ENCODE data around the gene INTS14. TPM values are rescaled to one million over a fixed set of nuclear protein-coding genes. Genes with fewer than 3 reads are reported as not detected.
A peak's percentile ranks its signal among the peaks of the same experiment; 100 is the strongest.
"Not testable (repeated sequence)": the region's sequence is repeated elsewhere in the genome, so short reads cannot be mapped to it uniquely, and the experiment has no call there.

The INTS14 gene
- total RNA-seq, 1 experiment from 2014 or later: 30.9 TPM

GRCh38 chr15:65631503-65631902 is 20.6 kb upstream of the INTS14 start:
- no peak for DNase-seq (ENCODE audit: low read depth)

- no peak for DNase-seq (ENCODE audit: low read depth)
These were observed 19.8 kb upstream of the INTS14 start for GRCh38 chr15:65630760-65631159.

- no peak for DNase-seq (ENCODE audit: low read depth)
These were observed 18.6 kb upstream of the INTS14 start for GRCh38 chr15:65629548-65629947.

- no peak for DNase-seq (ENCODE audit: low read depth)
These were observed 15.9 kb upstream of the INTS14 start for GRCh38 chr15:65626856-65627255.

GRCh38 chr15:65623103-65623502 is 12.2 kb upstream of the INTS14 start:
- DNase-seq (ENCODE audit: low read depth): no peak

- no peak for DNase-seq (ENCODE audit: low read depth)
These were observed 10.7 kb upstream of the INTS14 start, which contains the start of gene SLC24A1 for GRCh38 chr15:65621638-65622037. TSS of gene SLC24A1 (plus strand) at chr15:65621938. CDS start at chr15:65624081, 2,143 bp downstream.

GRCh38 chr15:65620833-65621232 is 9.9 kb upstream of the INTS14 start:
- no peak for DNase-seq (ENCODE audit: low read depth)

- no peak for DNase-seq (ENCODE audit: low read depth)
These were observed 8.8 kb upstream of the INTS14 start for GRCh38 chr15:65619626-65620290.

GRCh38 chr15:65618560-65619109 is 7.7 kb upstream of the INTS14 start:
- DNase-seq (ENCODE audit: low read depth): no peak

- not testable (repeated sequence) for DNase-seq (ENCODE audit: low read depth)
These were observed 5.0 kb upstream of the INTS14 start for GRCh38 chr15:65615887-65616286.

- DNase-seq (ENCODE audit: low read depth): no peak
These were observed 2.2 kb upstream of the INTS14 start for GRCh38 chr15:65612949-65613744.

GRCh38 chr15:65612616-65612946 is 1.6 kb upstream of the INTS14 start:
- no peak for DNase-seq (ENCODE audit: low read depth)

- no peak for DNase-seq (ENCODE audit: low read depth)
These were observed 1.1 kb upstream of the INTS14 start for GRCh38 chr15:65611888-65612615.

GRCh38 chr15:65603559-65603958 is 7.4 kb downstream of the INTS14 start:
- no peak for DNase-seq (ENCODE audit: low read depth)

GRCh38 chr15:65603134-65603533 is 7.8 kb downstream of the INTS14 start:
- no peak for DNase-seq (ENCODE audit: low read depth)

- DNase-seq (ENCODE audit: low read depth): no peak
These were observed 11.3 kb downstream of the INTS14 start for GRCh38 chr15:65599677-65600076.

- DNase-seq (ENCODE audit: low read depth): no peak
These were observed 12.5 kb downstream of the INTS14 start for GRCh38 chr15:65598468-65598867.

- DNase-seq (ENCODE audit: low read depth): no peak
These were observed 15.0 kb downstream of the INTS14 start for GRCh38 chr15:65595960-65596359.

- DNase-seq (ENCODE audit: low read depth): no peak
These were observed 23.8 kb downstream of the INTS14 start for GRCh38 chr15:65587094-65587493.

GRCh38 chr15:65584241-65584640 is 26.7 kb downstream of the INTS14 start:
- no peak for DNase-seq (ENCODE audit: low read depth)

GRCh38 chr15:65583701-65584100 is 27.2 kb downstream of the INTS14 start:
- DNase-seq (ENCODE audit: low read depth): peak; percentile 40

- DNase-seq (ENCODE audit: low read depth): peak; percentile 11
These were observed 30.6 kb downstream of the INTS14 start for GRCh38 chr15:65580287-65580686.

Measured in Daoy (cell line).